Calu3 (cell line): ENCODE results near the gene EMP3. TPM values are rescaled to one million over a fixed set of nuclear protein-coding genes. Genes with fewer than 3 reads are reported as not detected.
"Not testable (repeated sequence)": the region's sequence is repeated elsewhere in the genome, so short reads cannot be mapped to it uniquely, and the experiment has no call there.

Experiments used
- BruUV-seq: library from RNA; stranded (reverse); fragments of 400-500 nt; replicated peaks from 2 replicates; lab custom pipeline; 2021; lab: Mats Ljungman, UMichigan
- CTCF ChIA-PET: fragments of 300-600 bp; sonication (Branson Sonifier 250); formaldehyde crosslinking; loops from one replicate; lab custom pipeline; 2022; ENCODE audit warnings: antibody characterized with exemption; lab: Charles Lee
- DNase-seq: peaks from one replicate; pipeline ENCODE4 v3.0.0; 2022
- H3K27ac Mint-ChIP-seq: one replicate; pipeline ENCODE4 v1.8.0; 2022; ENCODE audit warnings: mixed read lengths; ENCODE audit not compliant: unreplicated experiment
- H3K27me3 Mint-ChIP-seq: one replicate; pipeline ENCODE4 v1.8.0; 2022; ENCODE audit warnings: mixed read lengths; ENCODE audit not compliant: unreplicated experiment
- H3K36me3 Mint-ChIP-seq: one replicate; pipeline ENCODE4 v1.8.0; 2022; ENCODE audit warnings: mild to moderate bottlenecking, moderate library complexity, mixed read lengths; ENCODE audit not compliant: insufficient read depth, unreplicated experiment
- H3K4me1 Mint-ChIP-seq: one replicate; pipeline ENCODE4 v1.8.0; 2022; ENCODE audit warnings: mild to moderate bottlenecking, low read depth, mixed read lengths; ENCODE audit not compliant: unreplicated experiment
- H3K4me3 Mint-ChIP-seq: one replicate; pipeline ENCODE4 v1.8.0; 2022; ENCODE audit warnings: mild to moderate bottlenecking, low read depth, moderate library complexity, mixed read lengths; ENCODE audit not compliant: unreplicated experiment
- H3K9me3 Mint-ChIP-seq: one replicate; pipeline ENCODE4 v1.8.0; 2022; ENCODE audit warnings: low read depth, mixed read lengths; ENCODE audit not compliant: unreplicated experiment
- intact Hi-C: fragments of 100-400 bp; cut with micrococcal nuclease; formaldehyde crosslinking; loops from one replicate; pipeline ENCODE4 v1.10.0; 2022; ENCODE audit not compliant: unreplicated experiment
- total RNA-seq: library from RNA; stranded (reverse); gene quantifications from 2 replicates; pipeline ENCODE4 v1.2.3, GENCODE V29; 2022
- TF ChIP-seq, protein P1 (sequence below): fragments of 200-600 bp; IDR thresholded peaks from one replicate; pipeline ENCODE4 v1.8.0; 2022; ENCODE audit warnings: antibody characterized with exemption; ENCODE audit not compliant: unreplicated experiment

EMP3 gene
- total RNA-seq, 1 experiment from 2014 or later = 29.5 TPM

DNA sequence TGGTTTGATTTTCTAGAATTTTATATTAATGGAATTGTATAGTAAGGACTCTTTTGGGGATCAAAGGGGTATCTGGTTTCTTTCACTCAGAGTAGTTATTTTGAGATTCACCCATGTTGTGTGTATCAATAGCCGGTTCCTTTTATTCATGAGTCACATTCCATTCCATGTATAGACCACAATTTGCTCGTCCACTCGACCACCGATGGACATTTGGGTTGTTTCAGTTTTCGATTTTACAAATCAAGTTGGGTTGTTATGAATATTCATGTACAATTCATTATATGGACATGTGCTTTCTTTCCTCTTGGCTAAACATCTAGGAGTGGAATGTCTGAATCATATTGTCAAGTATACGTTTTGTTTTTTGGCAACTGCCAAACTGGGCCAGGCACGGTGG, 9.6 kb upstream of the EMP3 start:
- CTCF ChIA-PET = interaction anchor here (0.7 kb wide), 1 partner anchor 344 kb away, joined by 5 read pairs; no protein-coding TSS in a partner anchor
- Mint-ChIP-seq H3K27me3 (peaks cover 42% of the 10 kb centered on the region), H3K36me3 (peaks cover 7% of the 10 kb centered on the region), H3K9me3 (no peaks in the 10 kb centered on the region), H3K4me3 (no peak overlapping the region), H3K4me1 (peaks cover 12% of the 10 kb centered on the region), H3K27ac (no peak overlapping the region)
- BruUV-seq = no TSS peak
- TF ChIP-seq, protein P1, sequence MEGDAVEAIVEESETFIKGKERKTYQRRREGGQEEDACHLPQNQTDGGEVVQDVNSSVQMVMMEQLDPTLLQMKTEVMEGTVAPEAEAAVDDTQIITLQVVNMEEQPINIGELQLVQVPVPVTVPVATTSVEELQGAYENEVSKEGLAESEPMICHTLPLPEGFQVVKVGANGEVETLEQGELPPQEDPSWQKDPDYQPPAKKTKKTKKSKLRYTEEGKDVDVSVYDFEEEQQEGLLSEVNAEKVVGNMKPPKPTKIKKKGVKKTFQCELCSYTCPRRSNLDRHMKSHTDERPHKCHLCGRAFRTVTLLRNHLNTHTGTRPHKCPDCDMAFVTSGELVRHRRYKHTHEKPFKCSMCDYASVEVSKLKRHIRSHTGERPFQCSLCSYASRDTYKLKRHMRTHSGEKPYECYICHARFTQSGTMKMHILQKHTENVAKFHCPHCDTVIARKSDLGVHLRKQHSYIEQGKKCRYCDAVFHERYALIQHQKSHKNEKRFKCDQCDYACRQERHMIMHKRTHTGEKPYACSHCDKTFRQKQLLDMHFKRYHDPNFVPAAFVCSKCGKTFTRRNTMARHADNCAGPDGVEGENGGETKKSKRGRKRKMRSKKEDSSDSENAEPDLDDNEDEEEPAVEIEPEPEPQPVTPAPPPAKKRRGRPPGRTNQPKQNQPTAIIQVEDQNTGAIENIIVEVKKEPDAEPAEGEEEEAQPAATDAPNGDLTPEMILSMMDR = no peak
- DNase-seq = no peak
- intact Hi-C loops = no loop called here

DNA sequence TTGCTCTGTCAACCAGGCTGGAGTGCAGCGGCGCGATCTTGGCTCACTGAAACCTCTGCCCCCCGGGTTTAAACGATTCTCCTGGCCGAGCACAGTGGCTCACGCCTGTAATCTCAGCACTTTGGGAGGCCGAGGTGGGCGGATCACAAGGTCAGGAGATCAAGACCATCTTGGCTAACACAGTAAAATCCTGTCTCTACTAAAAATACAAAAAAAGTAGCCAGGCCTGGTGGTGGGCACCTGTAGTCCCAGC, 7.7 kb upstream of the EMP3 start:
- peaks cover 30% of the 10 kb centered on the region for H3K27me3 Mint-ChIP-seq
- H3K9me3 Mint-ChIP-seq, intact Hi-C loops, H3K4me3 Mint-ChIP-seq, BruUV-seq, DNase-seq, H3K27ac Mint-ChIP-seq: not testable (repeated sequence)
- peaks cover 25% of the 10 kb centered on the region for H3K4me1 Mint-ChIP-seq
- peaks cover 27% of the 10 kb centered on the region for H3K36me3 Mint-ChIP-seq
- CTCF ChIA-PET = interaction anchor here (4.9 kb wide), 1 partner anchor 16 kb away, joined by 159 read pairs; no protein-coding TSS in a partner anchor

DNA sequence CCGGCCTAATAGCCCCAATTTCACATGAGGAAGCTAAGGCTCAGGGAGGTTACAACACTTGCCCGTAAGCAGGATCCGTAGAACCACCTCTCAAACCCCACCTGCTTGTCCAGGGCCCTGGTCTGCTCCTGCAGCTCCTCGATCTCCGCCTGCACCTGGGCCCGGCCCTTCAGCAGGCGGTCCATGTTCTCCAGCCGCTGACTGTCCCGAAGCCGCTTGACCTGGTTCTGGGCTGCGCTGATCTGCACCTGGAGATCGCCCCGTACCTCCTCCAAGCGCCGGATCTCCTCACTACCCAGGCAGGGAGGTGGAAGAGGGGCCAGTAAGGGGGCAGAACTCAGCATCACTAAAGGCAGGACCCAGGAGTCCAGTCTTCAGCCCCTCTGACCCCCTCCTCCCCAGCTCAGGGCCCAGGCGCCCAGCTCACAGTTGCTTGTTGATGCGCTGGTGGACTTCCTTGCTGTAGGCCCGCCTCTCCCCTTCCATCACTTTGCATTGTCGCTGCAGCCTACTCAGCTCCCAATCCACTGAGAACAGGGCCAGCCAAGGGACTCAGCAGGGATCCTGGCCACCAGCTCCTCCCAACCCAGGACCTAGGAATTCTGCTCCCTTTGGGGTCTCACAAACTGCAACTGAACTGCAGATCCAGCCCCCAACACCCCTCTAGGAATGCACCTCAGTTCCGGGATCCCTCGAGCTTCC, 6.9 kb upstream of the EMP3 start:
- CTCF ChIA-PET = interaction anchor here (4.9 kb wide), 1 partner anchor 15 kb away, joined by 159 read pairs; no protein-coding TSS in a partner anchor
- Mint-ChIP-seq H3K36me3 (peaks cover 30% of the 10 kb centered on the region), H3K27ac (no peak overlapping the region), H3K27me3 (peaks cover 25% of the 10 kb centered on the region), H3K4me3 (no peak overlapping the region), H3K4me1 (peaks cover 33% of the 10 kb centered on the region), H3K9me3 (no peaks in the 10 kb centered on the region)
- no peak for DNase-seq
- BruUV-seq = no TSS peak
- TF ChIP-seq, protein P1 = no peak
- intact Hi-C loops = no loop called here

DNA sequence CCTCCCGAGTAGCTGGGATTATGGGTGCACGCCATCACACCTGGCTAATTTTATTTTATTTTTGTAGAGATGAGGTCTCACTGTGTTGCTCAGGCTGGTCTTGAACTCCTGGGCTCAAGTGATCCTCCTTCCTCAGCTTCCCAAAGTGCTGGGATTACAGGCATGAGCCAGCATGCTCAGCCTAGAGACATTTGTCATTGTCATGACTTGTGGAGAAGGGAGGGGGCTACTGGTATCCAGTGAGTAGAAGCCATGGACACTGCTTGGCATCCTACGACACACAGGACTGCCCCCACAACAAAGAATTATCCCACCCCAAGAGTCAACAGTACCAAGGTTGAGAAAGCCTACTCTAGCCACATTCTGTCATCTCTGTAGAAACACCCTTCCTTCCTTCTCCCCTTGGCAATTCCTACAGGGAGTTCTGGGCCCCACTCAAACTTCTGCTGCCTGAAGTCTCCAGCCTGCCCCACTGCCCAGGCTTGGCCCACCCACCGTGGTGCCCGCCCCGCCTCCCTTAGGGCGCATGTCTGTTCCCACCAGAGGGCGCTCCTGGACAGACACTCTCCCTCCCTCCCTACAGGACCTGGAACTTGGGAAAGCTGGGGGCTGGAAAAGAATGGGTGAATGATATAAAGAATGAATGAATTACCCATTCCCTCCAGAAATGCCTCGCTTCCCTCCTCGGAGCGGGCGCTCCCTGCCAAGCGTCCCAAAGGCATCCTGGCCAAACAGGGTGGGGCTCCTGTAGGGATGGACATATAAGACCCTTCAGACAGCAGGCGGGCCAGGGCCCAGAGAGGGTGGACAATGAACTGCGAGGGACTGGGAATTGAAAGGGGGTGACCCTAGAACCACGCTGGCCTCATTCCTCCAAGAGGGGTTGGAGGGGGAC, 5.5 kb upstream of the EMP3 start:
- Mint-ChIP-seq H3K27ac (peak overlapping the region; percentile 83), H3K27me3 (peaks cover 16% of the 10 kb centered on the region), H3K9me3 (no peaks in the 10 kb centered on the region), H3K4me3 (peak overlapping the region; percentile 79), H3K4me1 (peaks cover 39% of the 10 kb centered on the region), H3K36me3 (peaks cover 36% of the 10 kb centered on the region)
- no TSS peak for BruUV-seq
- DNase-seq = peak; percentile 94
- CTCF ChIA-PET = interaction anchor here (0.6 to 4.9 kb wide), 10 partner anchors 10 to 289 kb away, joined by 3 to 159 read pairs (median 4); partner anchors contain the start of genes GRWD1 and KDELR1
- intact Hi-C loops = loop anchor here (1.0 kb wide), 2 partner anchors 13 to 264 kb away; no protein-coding TSS in a partner anchor
- TF ChIP-seq, protein P1 = peak; percentile 87
